ENCODE measurements around the gene TKFC. TPM values are rescaled to one million over a fixed set of nuclear protein-coding genes. Genes with fewer than 3 reads are reported as not detected.

Gene TKFC
- total and polyA plus RNA-seq, 9 of the 15 experiments (the other 6 are each of a cell fraction or from before 2014, with no cell fraction given) = 2.0 to 61.7 (median 28.5) TPM

DNA sequence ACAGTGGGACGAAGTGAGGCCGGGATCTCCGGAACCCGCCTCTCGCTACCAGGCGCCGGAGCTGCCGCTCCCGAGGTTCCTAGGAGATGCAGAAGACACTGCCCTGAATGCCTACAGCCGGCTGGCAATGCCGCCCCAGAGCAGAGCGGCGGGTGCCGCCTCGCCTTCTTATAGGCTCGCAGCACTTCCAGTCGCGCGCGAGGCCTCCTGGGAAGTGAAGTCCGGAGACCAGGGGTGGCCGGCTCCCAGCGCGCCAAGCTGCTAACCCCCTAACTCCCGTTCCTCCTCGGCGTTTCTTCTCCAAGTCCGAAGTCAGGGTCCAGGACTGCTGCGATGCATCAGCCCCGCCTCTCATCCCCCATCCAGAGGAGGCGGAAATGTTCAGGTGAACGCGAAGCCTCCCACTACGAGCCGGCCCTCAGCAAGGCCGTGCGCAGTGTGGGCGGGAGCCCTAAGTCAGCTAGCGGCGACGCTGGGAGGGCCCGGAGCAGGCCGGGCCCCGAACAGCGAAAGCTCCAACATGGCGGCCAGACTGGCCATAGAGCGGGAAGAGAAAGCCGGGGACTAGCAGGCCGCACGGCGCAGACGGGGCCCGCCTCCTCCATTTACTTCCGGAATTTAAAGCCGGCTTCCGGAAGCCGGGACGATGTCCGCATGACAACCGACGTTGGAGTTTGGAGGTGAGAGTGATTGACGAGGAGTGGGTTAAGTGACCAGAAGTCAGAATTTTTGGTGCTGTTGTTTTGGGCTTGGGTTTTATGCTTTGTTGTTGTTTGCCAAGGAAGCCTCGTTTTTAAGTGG lies 28.9 kb downstream of the TKFC start, which contains the start of the genes CYB561A3 and TMEM138 (continued):
- TF ChIP-seq, protein P1, sequence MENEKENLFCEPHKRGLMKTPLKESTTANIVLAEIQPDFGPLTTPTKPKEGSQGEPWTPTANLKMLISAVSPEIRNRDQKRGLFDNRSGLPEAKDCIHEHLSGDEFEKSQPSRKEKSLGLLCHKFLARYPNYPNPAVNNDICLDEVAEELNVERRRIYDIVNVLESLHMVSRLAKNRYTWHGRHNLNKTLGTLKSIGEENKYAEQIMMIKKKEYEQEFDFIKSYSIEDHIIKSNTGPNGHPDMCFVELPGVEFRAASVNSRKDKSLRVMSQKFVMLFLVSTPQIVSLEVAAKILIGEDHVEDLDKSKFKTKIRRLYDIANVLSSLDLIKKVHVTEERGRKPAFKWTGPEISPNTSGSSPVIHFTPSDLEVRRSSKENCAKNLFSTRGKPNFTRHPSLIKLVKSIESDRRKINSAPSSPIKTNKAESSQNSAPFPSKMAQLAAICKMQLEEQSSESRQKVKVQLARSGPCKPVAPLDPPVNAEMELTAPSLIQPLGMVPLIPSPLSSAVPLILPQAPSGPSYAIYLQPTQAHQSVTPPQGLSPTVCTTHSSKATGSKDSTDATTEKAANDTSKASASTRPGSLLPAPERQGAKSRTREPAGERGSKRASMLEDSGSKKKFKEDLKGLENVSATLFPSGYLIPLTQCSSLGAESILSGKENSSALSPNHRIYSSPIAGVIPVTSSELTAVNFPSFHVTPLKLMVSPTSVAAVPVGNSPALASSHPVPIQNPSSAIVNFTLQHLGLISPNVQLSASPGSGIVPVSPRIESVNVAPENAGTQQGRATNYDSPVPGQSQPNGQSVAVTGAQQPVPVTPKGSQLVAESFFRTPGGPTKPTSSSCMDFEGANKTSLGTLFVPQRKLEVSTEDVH (IDR thresholded peaks at IDR 0.05; ENCODE audit: low read depth, partially characterized antibody) = peak; percentile 83
- TF ChIP-seq NCOA1 (IDR thresholded peaks at IDR 0.05; ENCODE audit: low read depth) (no peak; the same call in 1 of the 2 replicates), ZNF324 (CRISPR knock-in tag; IDR thresholded peaks at IDR 0.05) (no peak), KAT7 (CRISPR knock-in tag; IDR thresholded peaks at IDR 0.05; ENCODE audit: borderline replicate concordance) (no peak), TCFL5 (CRISPR knock-in tag; conservative IDR thresholded peaks at IDR 0.05) (no peak), NR2C2 (CRISPR knock-in tag; IDR thresholded peaks at IDR 0.05) (peak; percentile 88), NR2C2 (tag; IDR thresholded peaks at IDR 0.05) (peak; percentile 98), RBM39 (optimal IDR thresholded peaks at IDR 0.05; ENCODE audit: low read depth, low read length) (no peak), ILK (tag; IDR thresholded peaks at IDR 0.05; ENCODE audit: borderline replicate concordance, low read depth) (no peak), HEY1 (CRISPR knock-in tag; IDR thresholded peaks at IDR 0.05; ENCODE audit: borderline replicate concordance) (no peak), CBFA2T3 (IDR thresholded peaks at IDR 0.05) (no peak), ZNF224 (CRISPR knock-in tag; IDR thresholded peaks at IDR 0.05) (no peak), SMARCA5 (IDR thresholded peaks at IDR 0.05) (no peak), PYGO2 (tag; IDR thresholded peaks at IDR 0.05) (no peak), CHD4 (IDR thresholded peaks at IDR 0.05; ENCODE audit: insufficient read depth, insufficient replicate concordance, low read depth, low read length, poor library complexity, severe bottlenecking) (no peak)
- TF ChIP-seq, protein P2, sequence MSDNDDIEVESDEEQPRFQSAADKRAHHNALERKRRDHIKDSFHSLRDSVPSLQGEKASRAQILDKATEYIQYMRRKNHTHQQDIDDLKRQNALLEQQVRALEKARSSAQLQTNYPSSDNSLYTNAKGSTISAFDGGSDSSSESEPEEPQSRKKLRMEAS (CRISPR knock-in tag; IDR thresholded peaks at IDR 0.05) = peak; percentile 92
- TF ChIP-seq, protein P3, sequence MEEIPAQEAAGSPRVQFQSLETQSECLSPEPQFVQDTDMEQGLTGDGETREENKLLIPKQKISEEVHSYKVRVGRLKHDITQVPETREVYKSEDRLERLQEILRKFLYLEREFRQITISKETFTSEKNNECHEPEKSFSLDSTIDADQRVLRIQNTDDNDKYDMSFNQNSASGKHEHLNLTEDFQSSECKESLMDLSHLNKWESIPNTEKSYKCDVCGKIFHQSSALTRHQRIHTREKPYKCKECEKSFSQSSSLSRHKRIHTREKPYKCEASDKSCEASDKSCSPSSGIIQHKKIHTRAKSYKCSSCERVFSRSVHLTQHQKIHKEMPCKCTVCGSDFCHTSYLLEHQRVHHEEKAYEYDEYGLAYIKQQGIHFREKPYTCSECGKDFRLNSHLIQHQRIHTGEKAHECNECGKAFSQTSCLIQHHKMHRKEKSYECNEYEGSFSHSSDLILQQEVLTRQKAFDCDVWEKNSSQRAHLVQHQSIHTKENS (CRISPR knock-in tag; IDR thresholded peaks at IDR 0.05) = no peak
- TF ChIP-seq, protein P4, sequence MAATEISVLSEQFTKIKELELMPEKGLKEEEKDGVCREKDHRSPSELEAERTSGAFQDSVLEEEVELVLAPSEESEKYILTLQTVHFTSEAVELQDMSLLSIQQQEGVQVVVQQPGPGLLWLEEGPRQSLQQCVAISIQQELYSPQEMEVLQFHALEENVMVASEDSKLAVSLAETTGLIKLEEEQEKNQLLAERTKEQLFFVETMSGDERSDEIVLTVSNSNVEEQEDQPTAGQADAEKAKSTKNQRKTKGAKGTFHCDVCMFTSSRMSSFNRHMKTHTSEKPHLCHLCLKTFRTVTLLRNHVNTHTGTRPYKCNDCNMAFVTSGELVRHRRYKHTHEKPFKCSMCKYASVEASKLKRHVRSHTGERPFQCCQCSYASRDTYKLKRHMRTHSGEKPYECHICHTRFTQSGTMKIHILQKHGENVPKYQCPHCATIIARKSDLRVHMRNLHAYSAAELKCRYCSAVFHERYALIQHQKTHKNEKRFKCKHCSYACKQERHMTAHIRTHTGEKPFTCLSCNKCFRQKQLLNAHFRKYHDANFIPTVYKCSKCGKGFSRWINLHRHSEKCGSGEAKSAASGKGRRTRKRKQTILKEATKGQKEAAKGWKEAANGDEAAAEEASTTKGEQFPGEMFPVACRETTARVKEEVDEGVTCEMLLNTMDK (IDR thresholded peaks at IDR 0.05; ENCODE audit: borderline replicate concordance, insufficient read depth, low read depth, low read length, poor library complexity, severe bottlenecking) = no peak
- TF ChIP-seq, protein P5, sequence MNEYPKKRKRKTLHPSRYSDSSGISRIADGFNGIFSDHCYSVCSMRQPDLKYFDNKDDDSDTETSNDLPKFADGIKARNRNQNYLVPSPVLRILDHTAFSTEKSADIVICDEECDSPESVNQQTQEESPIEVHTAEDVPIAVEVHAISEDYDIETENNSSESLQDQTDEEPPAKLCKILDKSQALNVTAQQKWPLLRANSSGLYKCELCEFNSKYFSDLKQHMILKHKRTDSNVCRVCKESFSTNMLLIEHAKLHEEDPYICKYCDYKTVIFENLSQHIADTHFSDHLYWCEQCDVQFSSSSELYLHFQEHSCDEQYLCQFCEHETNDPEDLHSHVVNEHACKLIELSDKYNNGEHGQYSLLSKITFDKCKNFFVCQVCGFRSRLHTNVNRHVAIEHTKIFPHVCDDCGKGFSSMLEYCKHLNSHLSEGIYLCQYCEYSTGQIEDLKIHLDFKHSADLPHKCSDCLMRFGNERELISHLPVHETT (CRISPR knock-in tag; conservative IDR thresholded peaks at IDR 0.05 in 1 of 2, IDR thresholded peaks at IDR 0.05 in 1 of 2) = peak in 1 of 2 experiments; percentile 62; a peak in 1 of 4 replicates

Data from K562 (cell line).